ENCODE measurements around the gene DGAT2L6. TPM values are rescaled to one million over a fixed set of nuclear protein-coding genes. Genes with fewer than 3 reads are reported as not detected.

Gene DGAT2L6
- total and polyA plus RNA-seq, 3 experiments from 2014 or later = not detected

- ChIA-PET POLR2A (no interaction called here), CTCF (no interaction called here)
- H3K4me3 ChIP-seq (ENCODE audit: low read length) = no peak overlapping the region
- Mint-ChIP-seq H3K4me1 (peaks cover 31 to 44% (median 34%) of the 10 kb centered on the region in 3 donors), H3K36me3 (peaks cover 0 to 51% (median 4%) of the 10 kb centered on the region in 3 donors), H3K27ac (no peak overlapping the region), H3K4me3 (no peak overlapping the region), H3K27me3 (peaks cover 0 to 2% of the 10 kb centered on the region in 2 donors), H3K9me3 (no peaks in the 10 kb centered on the region)
- peaks cover 14% of the 10 kb centered on the region for H3K4me1 ChIP-seq (ENCODE audit: insufficient read depth, low read length)
- H3K27me3 ChIP-seq (ENCODE audit: insufficient read depth, low read length, poor library complexity, severe bottlenecking) = no peaks in the 10 kb centered on the region
- peaks cover 6% of the 10 kb centered on the region for H3K36me3 ChIP-seq (ENCODE audit: insufficient read depth, low read length)
- no peak for DNase-seq
- H3K27ac ChIP-seq (ENCODE audit: low read depth, low read length) = no peak overlapping the region
- no peaks in the 10 kb centered on the region for H3K9me3 ChIP-seq (ENCODE audit: low read length)
Measured at GRCh38 chrX:70138622-70139021, 38.7 kb upstream of the DGAT2L6 start.

DNA sequence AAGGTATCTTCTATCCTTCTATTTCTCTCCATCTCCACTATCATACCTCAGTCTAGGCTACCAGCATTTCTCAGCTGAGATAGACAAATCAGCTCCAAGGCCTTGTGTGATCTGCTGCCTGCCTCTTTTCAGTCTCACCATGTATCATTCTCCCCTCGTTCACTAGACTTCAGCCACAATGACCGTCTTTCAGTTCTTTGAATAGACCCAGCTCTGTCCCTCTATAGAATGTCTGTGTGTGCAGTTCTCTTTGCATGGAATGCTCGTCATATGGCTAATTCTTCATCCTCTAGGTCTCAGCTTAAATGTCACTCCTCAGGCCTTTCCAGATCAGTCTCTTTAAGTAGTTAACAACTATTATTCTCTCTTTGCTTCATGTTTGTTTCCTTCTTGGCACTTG, 37.5 kb upstream of the DGAT2L6 start:
- Mint-ChIP-seq H3K36me3 (peaks cover 0 to 46% (median 4%) of the 10 kb centered on the region in 3 donors), H3K27ac (peak overlapping the region in 2 of 8 donors; percentile 15 to 47), H3K4me3 (no peak overlapping the region), H3K9me3 (no peaks in the 10 kb centered on the region), H3K27me3 (peaks cover 0 to 2% of the 10 kb centered on the region in 2 donors), H3K4me1 (peaks cover 24 to 37% (median 29%) of the 10 kb centered on the region in 3 donors)
- ChIA-PET CTCF (no interaction called here), POLR2A (no interaction called here)
- no peaks in the 10 kb centered on the region for H3K27me3 ChIP-seq (ENCODE audit: insufficient read depth, low read length, poor library complexity, severe bottlenecking)
- no peaks in the 10 kb centered on the region for H3K9me3 ChIP-seq (ENCODE audit: low read length)
- no peak overlapping the region for H3K4me3 ChIP-seq (ENCODE audit: low read length)
- peaks cover 6% of the 10 kb centered on the region for H3K36me3 ChIP-seq (ENCODE audit: insufficient read depth, low read length)
- no peak for DNase-seq
- H3K4me1 ChIP-seq (ENCODE audit: insufficient read depth, low read length) = peaks cover 9% of the 10 kb centered on the region
- no peak overlapping the region for H3K27ac ChIP-seq (ENCODE audit: low read depth, low read length)

GRCh38 chrX:70141373-70141772, 35.9 kb upstream of the DGAT2L6 start:
- no peaks in the 10 kb centered on the region for H3K4me1 ChIP-seq (ENCODE audit: insufficient read depth, low read length)
- H3K4me1 Mint-ChIP-seq = peaks cover 14 to 24% (median 17%) of the 10 kb centered on the region in 3 donors
- POLR2A ChIA-PET = no interaction called here

GRCh38 chrX:70166601-70167590, 10.4 kb upstream of the DGAT2L6 start:
- H3K27me3 Mint-ChIP-seq = no peaks in the 10 kb centered on the region
- H3K27ac Mint-ChIP-seq = peak overlapping the region in 1 of 8 donors; percentile 29
- Histone ChIP-seq H3K9me3 (ENCODE audit: low read length) (no peaks in the 10 kb centered on the region), H3K4me3 (ENCODE audit: low read length) (no peak overlapping the region), H3K27me3 (ENCODE audit: insufficient read depth, low read length, poor library complexity, severe bottlenecking) (no peaks in the 10 kb centered on the region), H3K4me1 (ENCODE audit: insufficient read depth, low read length) (no peaks in the 10 kb centered on the region), H3K27ac (ENCODE audit: low read depth, low read length) (no peak overlapping the region), H3K36me3 (ENCODE audit: insufficient read depth, low read length) (no peaks in the 10 kb centered on the region)
- CTCF ChIA-PET = no interaction called here
- no peaks in the 10 kb centered on the region for H3K4me1 Mint-ChIP-seq
- no peak overlapping the region for H3K4me3 Mint-ChIP-seq
- no peaks in the 10 kb centered on the region for H3K9me3 Mint-ChIP-seq
- POLR2A ChIA-PET = interaction anchor here (0.7 kb wide), 1 partner anchor 397 kb away, joined by 11 read pairs; no protein-coding TSS in a partner anchor
- DNase-seq = no peak
- peaks cover 0 to 41% (median 8%) of the 10 kb centered on the region in 3 donors for H3K36me3 Mint-ChIP-seq

More at GRCh38 chrX:70141373-70141772, 35.9 kb upstream of the DGAT2L6 start:
- H3K9me3 Mint-ChIP-seq = no peaks in the 10 kb centered on the region
- no peak overlapping the region for H3K27ac ChIP-seq (ENCODE audit: low read depth, low read length)
- H3K27ac Mint-ChIP-seq = no peak overlapping the region
- no peak for DNase-seq
- H3K27me3 ChIP-seq (ENCODE audit: insufficient read depth, low read length, poor library complexity, severe bottlenecking) = no peaks in the 10 kb centered on the region
- peaks cover 0 to 2% of the 10 kb centered on the region in 2 donors for H3K27me3 Mint-ChIP-seq
- H3K4me3 ChIP-seq (ENCODE audit: low read length) = no peak overlapping the region
- H3K36me3 ChIP-seq (ENCODE audit: insufficient read depth, low read length) = no peaks in the 10 kb centered on the region
- CTCF ChIA-PET = no interaction called here
- H3K36me3 Mint-ChIP-seq = peaks cover 0 to 44% (median 4%) of the 10 kb centered on the region in 3 donors
- H3K9me3 ChIP-seq (ENCODE audit: low read length) = no peaks in the 10 kb centered on the region
- no peak overlapping the region for H3K4me3 Mint-ChIP-seq

GRCh38 chrX:70168238-70169188, 8.8 kb upstream of the DGAT2L6 start:
- POLR2A ChIA-PET = no interaction called here
- Mint-ChIP-seq H3K9me3 (no peaks in the 10 kb centered on the region), H3K27me3 (peaks cover 0 to 2% of the 10 kb centered on the region in 2 donors), H3K27ac (peak overlapping the region in 1 of 8 donors; percentile 39), H3K4me3 (no peak overlapping the region), H3K36me3 (peaks cover 0 to 35% (median 8%) of the 10 kb centered on the region in 3 donors), H3K4me1 (no peaks in the 10 kb centered on the region)
- H3K27ac ChIP-seq (ENCODE audit: low read depth, low read length) = no peak overlapping the region
- H3K4me3 ChIP-seq (ENCODE audit: low read length) = no peak overlapping the region
- CTCF ChIA-PET = no interaction called here
- H3K27me3 ChIP-seq (ENCODE audit: insufficient read depth, low read length, poor library complexity, severe bottlenecking) = no peaks in the 10 kb centered on the region
- no peaks in the 10 kb centered on the region for H3K4me1 ChIP-seq (ENCODE audit: insufficient read depth, low read length)
- DNase-seq = no peak
- H3K36me3 ChIP-seq (ENCODE audit: insufficient read depth, low read length) = no peaks in the 10 kb centered on the region
- H3K9me3 ChIP-seq (ENCODE audit: low read length) = no peaks in the 10 kb centered on the region

- H3K27ac ChIP-seq (ENCODE audit: low read depth, low read length) = no peak overlapping the region
Measured at GRCh38 chrX:70169281-70169680, 8.0 kb upstream of the DGAT2L6 start.

GRCh38 chrX:70171624-70172023, 5.7 kb upstream of the DGAT2L6 start:
- CTCF ChIA-PET = no interaction called here

More at GRCh38 chrX:70169281-70169680, 8.0 kb upstream of the DGAT2L6 start:
- H3K36me3 ChIP-seq (ENCODE audit: insufficient read depth, low read length) = no peaks in the 10 kb centered on the region
- peak overlapping the region in 1 of 8 donors; percentile 39 for H3K27ac Mint-ChIP-seq
- peaks cover 0 to 30% (median 8%) of the 10 kb centered on the region in 3 donors for H3K36me3 Mint-ChIP-seq
- H3K4me3 ChIP-seq (ENCODE audit: low read length) = no peak overlapping the region
- no peak for DNase-seq
- ChIA-PET CTCF (no interaction called here), POLR2A (no interaction called here)
- H3K9me3 ChIP-seq (ENCODE audit: low read length) = no peaks in the 10 kb centered on the region
- no peaks in the 10 kb centered on the region for H3K9me3 Mint-ChIP-seq
- H3K27me3 Mint-ChIP-seq = peaks cover 0 to 4% of the 10 kb centered on the region in 2 donors
- H3K27me3 ChIP-seq (ENCODE audit: insufficient read depth, low read length, poor library complexity, severe bottlenecking) = no peaks in the 10 kb centered on the region
- H3K4me1 Mint-ChIP-seq = no peaks in the 10 kb centered on the region
- no peaks in the 10 kb centered on the region for H3K4me1 ChIP-seq (ENCODE audit: insufficient read depth, low read length)
- H3K4me3 Mint-ChIP-seq = no peak overlapping the region

More at GRCh38 chrX:70171624-70172023, 5.7 kb upstream of the DGAT2L6 start:
- Mint-ChIP-seq H3K27ac (peak overlapping the region in 1 of 8 donors; percentile 15), H3K4me1 (no peaks in the 10 kb centered on the region), H3K36me3 (peaks cover 0 to 10% (median 2%) of the 10 kb centered on the region in 3 donors), H3K9me3 (no peaks in the 10 kb centered on the region), H3K4me3 (no peak overlapping the region), H3K27me3 (peaks cover 0 to 6% of the 10 kb centered on the region in 2 donors)
- no peaks in the 10 kb centered on the region for H3K9me3 ChIP-seq (ENCODE audit: low read length)
- H3K27me3 ChIP-seq (ENCODE audit: insufficient read depth, low read length, poor library complexity, severe bottlenecking) = no peaks in the 10 kb centered on the region
- no peak overlapping the region for H3K4me3 ChIP-seq (ENCODE audit: low read length)
- no peaks in the 10 kb centered on the region for H3K36me3 ChIP-seq (ENCODE audit: insufficient read depth, low read length)
- POLR2A ChIA-PET = no interaction called here
- H3K4me1 ChIP-seq (ENCODE audit: insufficient read depth, low read length) = no peaks in the 10 kb centered on the region
- H3K27ac ChIP-seq (ENCODE audit: low read depth, low read length) = no peak overlapping the region
- no peak for DNase-seq
